ENCODE measurements around the gene SPATA13. TPM values are rescaled to one million over a fixed set of nuclear protein-coding genes. Genes with fewer than 3 reads are reported as not detected.
A peak's percentile ranks its signal among the peaks of the same experiment; 100 is the strongest.

Gene SPATA13
- total and polyA plus RNA-seq, 2 donors (not counting 1 experiment from before 2014, with no cell fraction given) = 5.7 to 8.3 TPM

DNA sequence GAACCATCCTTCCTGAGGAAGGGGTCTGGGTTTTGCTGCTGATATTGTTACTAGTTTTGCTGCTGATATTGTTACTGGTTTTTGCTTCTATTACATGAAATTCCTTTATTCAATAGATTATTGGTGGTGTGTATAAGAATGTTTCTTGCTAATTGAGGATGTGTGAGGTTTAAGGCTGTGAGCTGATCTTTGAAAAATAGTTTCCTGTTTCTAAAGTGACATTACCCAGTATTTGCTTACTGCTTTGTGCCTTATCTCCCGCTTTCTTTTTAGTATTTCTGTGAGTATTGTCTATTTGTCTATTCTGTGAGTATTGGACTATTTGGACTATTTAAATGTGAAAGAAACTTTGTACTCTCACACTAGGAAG lies 110.7 kb downstream of the SPATA13 start:
- intact Hi-C loops (cut with micrococcal nuclease) = loop anchor here (2.0 to 10.0 kb wide), 8 partner anchors 44 to 1984 kb away; partner anchors contain the start of genes CDK8, MTMR6, PARP4 and SPATA13
- DNase-seq (no peak), ATAC-seq (ENCODE audit: low read depth) (no peak)
- Histone ChIP-seq H3K4me1 (ENCODE audit: control insufficient read depth in 2 of 2, insufficient read depth in 2 of 2, low read length in 2 of 2) (peaks cover 60 to 71% of the 10 kb centered on the region in 2 donors), H3K27me3 (replicated peaks in 1 of 4; ENCODE audit: control extremely low read depth in 1 of 4, control insufficient read depth in 3 of 4, insufficient read depth in 4 of 4, low read length in 3 of 4) (no peaks in the 10 kb centered on the region), H3K9me3 (ENCODE audit: control extremely low read depth in 1 of 3, control insufficient read depth in 2 of 3, insufficient read depth in 1 of 3, low read length in 2 of 3) (no peaks in the 10 kb centered on the region), H3K36me3 (replicated peaks in 1 of 2; ENCODE audit: control extremely low read depth in 1 of 2, control insufficient read depth in 1 of 2, extremely low read depth in 1 of 2, insufficient read depth in 2 of 2, low read length in 1 of 2) (no peaks in the 10 kb centered on the region), H4K20me1 (ENCODE audit: control insufficient read depth, insufficient read depth, low read length, poor library complexity, severe bottlenecking) (no peaks in the 10 kb centered on the region), H3K79me2 (ENCODE audit: control insufficient read depth, insufficient read depth, low read length) (peaks cover 29% of the 10 kb centered on the region), H3K9ac (ENCODE audit: low read length) (peak overlapping the region; percentile 54), H3K27ac (ENCODE audit: low read length in 2 of 2) (peak overlapping the region; percentile 84 to 89), H3K4me3 (ENCODE audit: control extremely low read depth in 1 of 5, extremely low read depth in 1 of 5, insufficient read depth in 1 of 5, low read depth in 2 of 5, low read length in 4 of 5) (peak overlapping the region; percentile 40 to 71 (median 62)), H3K4me2 (replicated peaks; ENCODE audit: low read depth, low read length, poor library complexity, severe bottlenecking) (peak overlapping the region; percentile 70), H2AFZ (ENCODE audit: insufficient read depth, low read depth, low read length, poor library complexity, severe bottlenecking) (peak overlapping the region; percentile 76)
- no peaks in the 10 kb centered on the region for H3K27me3 Mint-ChIP-seq
- TF ChIP-seq, protein P1, sequence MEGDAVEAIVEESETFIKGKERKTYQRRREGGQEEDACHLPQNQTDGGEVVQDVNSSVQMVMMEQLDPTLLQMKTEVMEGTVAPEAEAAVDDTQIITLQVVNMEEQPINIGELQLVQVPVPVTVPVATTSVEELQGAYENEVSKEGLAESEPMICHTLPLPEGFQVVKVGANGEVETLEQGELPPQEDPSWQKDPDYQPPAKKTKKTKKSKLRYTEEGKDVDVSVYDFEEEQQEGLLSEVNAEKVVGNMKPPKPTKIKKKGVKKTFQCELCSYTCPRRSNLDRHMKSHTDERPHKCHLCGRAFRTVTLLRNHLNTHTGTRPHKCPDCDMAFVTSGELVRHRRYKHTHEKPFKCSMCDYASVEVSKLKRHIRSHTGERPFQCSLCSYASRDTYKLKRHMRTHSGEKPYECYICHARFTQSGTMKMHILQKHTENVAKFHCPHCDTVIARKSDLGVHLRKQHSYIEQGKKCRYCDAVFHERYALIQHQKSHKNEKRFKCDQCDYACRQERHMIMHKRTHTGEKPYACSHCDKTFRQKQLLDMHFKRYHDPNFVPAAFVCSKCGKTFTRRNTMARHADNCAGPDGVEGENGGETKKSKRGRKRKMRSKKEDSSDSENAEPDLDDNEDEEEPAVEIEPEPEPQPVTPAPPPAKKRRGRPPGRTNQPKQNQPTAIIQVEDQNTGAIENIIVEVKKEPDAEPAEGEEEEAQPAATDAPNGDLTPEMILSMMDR (IDR thresholded peaks at IDR 0.05) = no peak
- TF ChIP-seq EZH2 (IDR thresholded peaks at IDR 0.05; ENCODE audit: borderline replicate concordance, insufficient read depth, low read depth, low read length, poor library complexity, severe bottlenecking) = no peak
- POLR2A ChIA-PET = interaction anchor here (0.9 kb wide), 1 partner anchor 692 kb away, joined by 3 read pairs; no protein-coding TSS in a partner anchor
- H3K27ac Mint-ChIP-seq = peak overlapping the region; percentile 98
- peak overlapping the region; percentile 89 for H3K4me3 Mint-ChIP-seq
- H3K9me3 Mint-ChIP-seq (ENCODE audit: insufficient read depth) = no peaks in the 10 kb centered on the region
- peaks cover 75% of the 10 kb centered on the region for H3K4me1 Mint-ChIP-seq
- CTCF ChIA-PET = interaction anchor here (0.9 to 3.5 kb wide), 4 partner anchors 40 to 217 kb away, joined by 3 to 16 read pairs (median 6); no protein-coding TSS in a partner anchor
- no CpG with 5 or more reads among the region's 1 CpG for WGBS (ENCODE audit: insufficient coverage)

Measured in B cell (primary cell).